Prostate gland (tissue), 2 donors: Measurements from ENCODE around the gene TMEM74B.

Experiments used
- CTCF ChIP-seq, 4 experiments: fragments of 200-600 bp in 2 of 4; fragments of 450-650 bp in 2 of 4; sonication (generic) in 2 of 4; IDR thresholded peaks; 1 replicate in 3 of 4; 2 replicates in 1 of 4; pipeline ENCODE4 v1.5.1; 2016 to 2019; ENCODE audit warnings: antibody characterized with exemption in 4 of 4, mild to moderate bottlenecking in 2 of 4, moderate library complexity in 2 of 4
- POLR2A ChIP-seq: fragments of 450-650 bp; IDR thresholded peaks from one replicate; pipeline ENCODE4 v1.6.1; 2016; ENCODE audit warnings: antibody characterized with exemption, mild to moderate bottlenecking

GRCh38 chr20:1185316-1185741, 548 bp upstream of the TMEM74B start:
- TF ChIP-seq POLR2A (no peak), CTCF (IDR thresholded peaks at IDR 0.05) (no peak)
